Posterior cingulate gyrus (tissue), 11 donors: Measurements from ENCODE around the gene SP6.

ENCODE experiments used
- DNase-seq, 10 donors: peaks; one replicate each; pipeline versions ENCODE4 v3.0.0 to v3.0.0-alpha.2; 2020 to 2021; ENCODE audit warnings: mixed read lengths in 3 of 10
- intact Hi-C: fragments of 100-400 bp; cut with DNase I; formaldehyde crosslinking; loops from one replicate; pipeline ENCODE4 v1.15.1; 2023

The SP6 gene

DNA sequence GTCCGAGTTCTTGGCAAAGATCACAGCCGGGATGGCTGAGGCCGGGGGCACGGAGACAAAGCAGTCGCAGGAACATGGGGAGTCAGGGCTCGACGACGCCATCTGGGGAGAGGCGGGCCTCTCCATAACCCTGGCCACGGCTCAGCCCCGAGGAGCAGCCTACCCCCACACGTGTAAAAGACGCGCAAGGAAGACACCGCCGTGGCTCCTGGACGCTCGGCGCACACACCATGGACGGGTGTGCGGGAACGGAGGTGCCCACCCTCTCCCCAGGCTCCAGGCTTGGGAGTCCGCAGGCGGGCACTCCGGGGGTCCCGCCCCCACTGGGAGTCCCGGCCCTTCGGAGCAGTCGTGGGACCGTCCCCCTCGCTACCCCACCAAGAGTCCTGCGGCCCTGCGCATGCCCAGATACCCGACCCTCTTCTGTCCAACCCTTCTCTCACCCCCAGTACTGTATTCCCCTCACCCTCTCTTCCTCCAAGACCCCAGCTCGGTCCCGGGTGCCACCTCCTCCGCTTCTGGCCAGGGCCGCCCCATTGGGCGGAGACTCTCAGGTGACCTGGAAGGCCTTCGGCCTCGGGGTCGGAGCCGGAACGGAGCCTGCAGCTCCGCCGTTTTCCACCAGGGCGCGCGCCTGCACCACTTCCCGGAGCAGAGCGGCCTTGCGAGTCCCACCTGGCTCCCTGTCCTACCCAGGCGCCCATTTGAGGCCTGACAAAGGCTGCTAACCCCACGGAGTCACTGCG lies 10.0 kb downstream of the SP6 start, which contains the start of gene SCRN2:
Gene SCRN2 (minus strand): TSS at position 532 of the 746 bp plus-strand sequence. CDS start 430 bp downstream, at position 102.
- DNase-seq, result peak; percentile 77 to 98 (median 87)
- intact Hi-C loops, result loop anchor here (1.0 to 10.0 kb wide), 3 partner anchors 49 to 181 kb away; partner anchors contain the start of gene CDK5RAP3

DNA sequence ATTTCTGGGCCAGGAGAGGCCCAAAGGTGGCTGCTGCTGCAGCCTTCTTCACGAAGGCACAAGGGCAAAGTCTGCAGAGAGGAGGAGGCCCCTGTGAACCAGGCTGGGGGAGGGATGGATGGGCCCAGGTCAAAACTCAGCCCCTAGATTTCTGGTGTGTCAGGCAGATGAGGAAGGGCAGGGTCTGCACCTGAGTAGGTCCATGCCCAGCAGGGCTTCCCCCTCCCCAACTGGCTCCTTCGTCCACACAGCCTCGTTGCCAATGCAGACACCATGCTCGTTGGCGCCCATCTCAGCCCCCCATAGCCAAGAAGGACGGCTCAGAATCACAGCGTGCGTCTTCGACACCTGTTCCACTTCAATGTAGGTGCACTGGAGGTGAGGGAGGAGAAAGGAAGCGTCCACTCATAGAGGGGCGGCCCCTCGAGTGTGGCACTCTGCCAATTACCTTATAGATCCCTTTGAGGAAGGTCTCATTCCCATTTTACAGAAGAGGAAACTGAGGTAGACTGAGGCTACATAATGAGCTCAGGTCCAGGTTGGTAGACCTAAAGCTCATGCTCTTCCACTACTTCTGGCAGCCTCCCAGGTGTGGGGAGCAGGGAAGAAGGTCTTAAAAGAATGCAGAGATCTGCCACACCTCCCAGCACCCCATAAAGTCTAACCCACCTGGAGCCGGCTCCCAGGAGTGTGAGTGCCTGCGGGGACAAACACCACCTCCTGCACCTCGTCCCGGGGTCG lies 10.8 kb downstream of the SP6 start:
- intact Hi-C loops, result loop anchor here (5.0 to 10.0 kb wide), 2 partner anchors 135 to 182 kb away; partner anchors contain the start of gene CDK5RAP3
- peak in 2 of 10 donors; percentile 52 to 60 for DNase-seq

DNA sequence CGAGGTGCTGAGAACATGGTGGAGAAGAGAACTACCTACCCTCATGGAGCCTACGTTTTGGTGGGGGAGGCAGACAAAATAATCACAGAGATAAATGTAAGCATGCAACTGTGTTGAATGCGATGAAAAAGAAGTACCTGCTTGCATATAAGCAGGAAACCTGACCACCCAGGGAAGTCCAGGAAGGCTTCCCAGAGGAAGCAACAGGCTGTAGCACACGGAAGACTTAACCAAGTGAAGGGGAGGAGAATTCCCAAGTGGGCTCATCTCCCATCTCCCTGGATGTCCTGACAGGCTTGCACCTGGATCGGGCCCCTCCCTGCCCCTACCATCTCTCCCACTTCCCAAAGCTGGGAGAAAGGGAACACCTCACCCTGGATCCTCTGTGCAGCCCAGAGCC lies 11.9 kb downstream of the SP6 start:
- intact Hi-C loops, result no loop called here
- DNase-seq, result no peak

DNA sequence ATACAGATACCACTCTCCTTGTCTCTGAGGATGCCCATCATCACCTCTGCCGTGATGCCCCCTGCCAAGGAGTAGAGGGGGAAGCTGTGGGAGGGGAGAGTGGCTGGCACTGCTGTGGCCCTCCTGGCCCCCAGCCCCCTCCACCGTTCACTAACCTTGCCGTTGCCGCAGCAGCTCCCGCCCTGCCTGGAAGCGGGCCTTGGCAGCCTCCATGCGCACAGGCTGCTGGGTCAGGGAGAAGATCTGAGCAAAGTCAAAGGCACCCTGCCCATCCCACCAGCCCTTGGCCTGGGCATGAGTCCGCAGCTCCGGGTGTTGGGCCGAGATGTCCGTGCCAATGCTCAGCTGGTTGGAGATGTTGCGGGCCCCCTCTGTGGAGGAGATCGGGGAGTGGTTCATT lies 12.3 kb downstream of the SP6 start:
- intact Hi-C loops, result no loop called here
- DNase-seq, result peak in 1 of 10 donors; percentile 62

DNA sequence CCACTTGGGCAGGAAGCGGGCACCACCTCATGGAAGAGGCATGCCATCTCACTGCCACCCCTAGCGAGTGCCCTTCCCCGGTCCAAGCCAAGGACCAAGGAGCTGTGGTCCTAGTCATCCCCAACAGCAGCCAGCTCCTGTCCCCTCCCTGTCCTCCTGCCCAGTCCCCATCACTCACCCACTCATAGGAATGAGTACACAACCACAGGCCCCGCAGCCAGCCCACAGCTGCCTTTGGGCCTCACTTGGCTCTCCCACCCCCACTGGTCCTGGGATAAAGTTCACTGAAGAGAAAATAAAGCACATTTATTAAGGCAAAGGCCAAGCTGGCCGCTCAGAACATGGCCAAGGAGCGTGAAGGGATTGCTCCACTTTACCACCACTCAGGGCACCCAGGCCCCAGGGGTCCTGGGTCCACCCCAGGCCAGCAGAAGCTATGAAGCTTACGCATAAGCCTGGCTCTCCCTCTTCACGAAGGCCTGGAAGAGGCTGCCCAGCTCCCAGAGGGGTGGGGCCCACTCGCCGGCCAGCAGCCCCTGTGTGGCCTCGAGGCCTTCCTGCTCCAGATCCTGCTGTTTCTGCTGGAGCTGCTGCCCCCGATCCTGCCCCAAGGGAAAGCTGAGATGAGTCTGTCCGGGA lies 13.4 kb downstream of the SP6 start:
- intact Hi-C loops, result no loop called here
- DNase-seq, result peak in 1 of 10 donors; percentile 71

DNA sequence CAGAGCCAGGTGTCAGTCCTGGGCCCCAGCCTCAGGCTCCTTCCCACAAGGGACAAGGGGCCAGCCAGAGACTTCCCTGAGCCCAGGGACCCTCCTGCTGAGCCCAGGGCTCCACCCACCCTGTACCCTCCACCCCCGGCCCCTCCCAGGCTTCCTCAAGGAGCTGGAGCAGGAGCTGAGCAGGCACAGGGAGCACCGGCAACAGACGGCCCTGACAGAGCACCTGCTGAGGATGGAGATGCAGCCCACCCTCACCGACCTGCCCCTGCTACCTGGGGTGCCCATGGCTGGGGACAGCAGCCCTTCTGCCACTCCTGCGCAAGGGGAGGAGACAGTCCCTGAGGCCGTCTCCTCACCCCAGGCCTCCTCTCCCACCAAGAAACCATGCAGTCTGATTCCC lies 14.4 kb downstream of the SP6 start:
- DNase-seq, result peak in 1 of 10 donors; percentile 76
- intact Hi-C loops, result no loop called here

DNA sequence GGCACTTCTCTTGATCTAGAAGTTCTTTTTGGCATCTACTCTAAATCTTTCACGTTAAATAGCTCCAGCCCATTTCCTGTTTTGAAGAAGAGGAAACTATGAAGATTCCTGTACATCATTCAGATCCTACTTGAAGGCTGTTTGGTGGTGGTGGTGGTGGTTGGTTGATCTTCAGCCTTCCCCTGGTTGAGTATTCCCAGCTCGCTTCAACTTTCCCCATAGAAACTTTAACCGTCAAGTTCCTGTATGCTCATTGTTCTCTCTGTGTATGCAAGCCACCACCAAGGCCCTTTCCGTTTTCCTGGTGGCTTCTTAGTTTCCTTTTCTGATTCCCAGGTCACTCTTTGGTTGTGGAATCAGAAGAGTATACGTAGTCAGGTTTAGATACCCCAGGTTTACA lies 16.2 kb downstream of the SP6 start:
- no peak for DNase-seq
- intact Hi-C loops, result no loop called here

DNA sequence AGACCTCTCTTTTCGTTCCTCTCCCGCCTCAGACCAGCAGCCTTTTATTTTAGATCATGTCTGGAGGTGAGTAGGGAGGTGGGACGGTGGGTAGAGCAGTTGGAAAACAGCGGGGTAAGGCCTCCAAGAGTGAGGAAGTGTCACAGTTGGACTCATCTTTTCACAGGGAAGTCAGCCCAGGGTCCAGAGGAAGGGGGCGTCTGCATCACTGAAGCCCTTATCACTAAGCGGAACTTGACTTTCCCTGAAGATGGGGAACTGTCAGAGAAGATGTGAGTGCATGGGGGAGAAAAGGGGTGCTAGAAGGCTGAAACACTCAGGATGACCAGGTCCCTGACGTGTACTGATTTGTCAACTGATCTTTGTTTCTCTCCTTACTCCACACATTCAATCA lies 19.0 kb downstream of the SP6 start:
- DNase-seq, result peak in 1 of 10 donors; percentile 47
- intact Hi-C loops, result no loop called here

DNA sequence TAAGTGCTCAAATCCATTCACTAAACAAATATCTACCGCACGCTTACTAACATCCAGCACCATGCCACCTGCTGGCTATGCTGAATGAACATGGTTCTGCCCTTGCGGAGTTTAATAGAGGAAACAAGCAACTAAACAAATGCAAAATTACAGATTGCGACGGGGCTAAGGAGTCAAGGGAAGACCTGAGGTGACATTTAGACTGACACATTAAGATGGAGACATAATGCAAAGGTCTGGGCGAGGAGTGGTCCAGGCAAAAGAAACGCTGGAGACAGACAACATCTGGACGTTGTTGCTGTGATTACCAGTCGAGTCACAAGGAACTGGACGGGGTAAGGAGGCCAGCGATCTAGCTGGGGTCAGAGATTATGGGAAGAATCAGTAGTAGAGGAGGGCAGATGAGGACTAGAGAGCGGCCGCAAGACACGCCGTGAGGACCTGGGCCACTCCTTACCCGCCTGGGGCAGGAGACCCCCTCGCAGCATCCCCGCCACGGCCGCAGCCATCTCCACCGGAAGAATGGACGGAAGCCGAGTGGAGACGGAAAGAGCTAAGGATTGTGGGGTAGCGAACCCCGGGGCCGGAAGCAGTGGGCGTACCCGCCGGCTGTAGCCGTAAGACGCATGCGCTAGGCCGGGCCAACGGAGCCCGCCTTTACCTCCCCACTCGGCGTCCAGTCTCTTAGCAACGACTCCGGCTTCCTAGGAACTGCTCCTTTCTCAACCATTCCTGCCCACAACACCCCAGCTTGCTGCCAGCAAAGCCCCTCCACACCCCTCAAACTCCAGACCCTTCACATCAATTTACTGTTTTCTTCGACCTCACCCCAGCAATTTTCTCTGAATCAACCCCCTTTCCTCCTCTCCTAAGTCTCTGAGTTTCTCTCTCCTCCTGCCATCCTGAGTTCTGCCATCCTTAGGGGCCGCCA lies 19.7 kb downstream of the SP6 start, which contains the start of the genes LRRC46 and MRPL10:
Gene LRRC46 (plus strand): TSS at position 668 of the 931 bp plus-strand sequence. CDS start 320 bp downstream, outside the sequence.
Gene MRPL10 (minus strand): TSS at position 539 of the 931 bp plus-strand sequence. CDS start 30 bp downstream, at position 509.
- DNase-seq, result peak; percentile 85 to 98 (median 90)
- intact Hi-C loops, result no loop called here

DNA sequence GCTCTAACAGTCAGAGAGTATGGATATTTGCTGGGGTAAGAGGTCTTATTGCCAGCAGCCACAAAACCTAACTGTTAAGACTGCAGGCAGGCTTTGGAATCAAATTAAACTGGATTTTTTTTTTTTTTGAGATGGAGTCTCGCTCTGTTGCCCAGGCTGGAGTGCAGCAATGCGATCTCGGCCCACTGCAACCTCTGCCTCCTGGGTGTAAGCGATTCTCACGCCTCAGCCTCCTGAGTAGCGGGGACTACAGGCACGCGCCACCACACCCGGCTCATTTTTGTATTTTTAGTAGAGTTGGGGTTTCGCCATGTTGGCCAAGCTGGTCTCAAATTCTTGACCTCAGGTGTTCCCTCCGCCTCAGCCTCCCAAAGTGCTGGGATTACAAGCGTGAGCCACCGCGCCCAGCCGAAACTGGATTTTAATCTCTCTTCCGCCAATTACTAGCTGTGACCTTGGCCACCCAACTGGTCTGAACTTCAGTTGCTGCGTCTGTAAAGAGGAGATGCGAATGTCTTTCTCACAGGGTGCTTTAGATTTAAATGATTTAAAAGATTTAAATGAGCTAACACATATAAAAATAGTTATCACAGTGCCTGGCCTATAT lies 20.5 kb downstream of the SP6 start:
- DNase-seq, result peak in 2 of 10 donors; percentile 21 to 56
- intact Hi-C loops, result no loop called here

DNA sequence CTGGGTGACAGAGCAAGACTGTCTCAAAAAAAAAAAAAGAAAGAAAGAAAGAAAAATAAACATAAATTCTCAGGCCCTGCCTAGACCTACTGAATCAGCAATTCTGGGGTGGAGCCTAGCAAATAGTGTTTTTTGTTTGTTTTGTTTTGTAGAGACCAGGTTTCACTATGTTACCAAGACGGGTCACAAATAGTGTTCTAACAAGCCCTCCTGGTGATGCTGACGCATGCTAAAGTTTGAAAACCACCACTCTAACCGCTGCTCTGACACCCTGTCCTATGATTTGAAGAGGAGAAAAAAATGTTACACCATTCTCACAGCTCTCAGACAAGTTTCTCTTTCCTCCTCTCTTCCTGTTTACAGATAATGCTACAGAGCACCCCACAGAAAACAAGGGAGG lies 21.1 kb downstream of the SP6 start:
- intact Hi-C loops, result no loop called here

DNA sequence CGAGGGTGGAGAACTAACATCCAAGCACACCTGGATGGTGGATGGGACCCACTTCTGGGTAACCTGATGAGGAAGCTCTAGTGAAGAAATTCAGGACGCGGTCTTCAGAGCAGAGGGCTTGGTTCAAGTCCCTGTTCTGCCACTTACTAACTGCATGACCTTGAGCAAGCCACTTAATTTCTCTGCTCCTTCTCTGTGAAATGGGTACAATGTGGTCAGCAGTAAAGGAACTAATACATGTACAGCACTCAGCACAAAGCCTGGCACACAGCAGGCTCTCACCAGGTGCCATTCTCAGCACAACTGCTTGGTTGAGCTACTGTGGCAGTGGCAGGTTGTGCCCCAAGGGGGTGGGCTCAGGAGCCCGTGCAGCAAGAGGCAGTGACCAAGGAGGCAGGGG lies 27.4 kb downstream of the SP6 start:
- peak in 2 of 10 donors; percentile 32 for DNase-seq
- intact Hi-C loops, result no loop called here

More for the DNA sequence above, 21.1 kb downstream of the SP6 start:
- DNase-seq, result peak in 1 of 10 donors; percentile 2

DNA sequence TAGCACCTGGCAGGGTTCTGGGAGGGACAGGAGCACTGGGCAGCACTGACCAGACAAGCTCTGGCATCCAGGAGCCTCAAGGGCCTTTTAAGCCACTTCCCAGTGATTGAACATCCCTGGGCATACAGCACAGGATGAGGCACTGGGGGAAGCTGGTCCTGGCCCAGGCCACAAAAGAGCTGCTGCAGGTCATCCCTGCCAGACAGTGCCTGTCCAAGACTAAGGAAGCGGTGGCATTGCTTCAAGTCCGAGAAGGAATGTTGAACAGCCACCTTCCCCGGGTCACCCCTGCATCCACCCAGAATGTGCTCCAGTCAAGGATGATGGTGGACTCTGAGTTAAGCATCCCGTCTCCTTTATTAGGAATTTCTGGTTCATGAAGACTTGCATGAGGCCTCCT lies 28.2 kb downstream of the SP6 start:
- peak in 3 of 10 donors; percentile 4 to 60 (median 26) for DNase-seq
- intact Hi-C loops, result no loop called here

DNA sequence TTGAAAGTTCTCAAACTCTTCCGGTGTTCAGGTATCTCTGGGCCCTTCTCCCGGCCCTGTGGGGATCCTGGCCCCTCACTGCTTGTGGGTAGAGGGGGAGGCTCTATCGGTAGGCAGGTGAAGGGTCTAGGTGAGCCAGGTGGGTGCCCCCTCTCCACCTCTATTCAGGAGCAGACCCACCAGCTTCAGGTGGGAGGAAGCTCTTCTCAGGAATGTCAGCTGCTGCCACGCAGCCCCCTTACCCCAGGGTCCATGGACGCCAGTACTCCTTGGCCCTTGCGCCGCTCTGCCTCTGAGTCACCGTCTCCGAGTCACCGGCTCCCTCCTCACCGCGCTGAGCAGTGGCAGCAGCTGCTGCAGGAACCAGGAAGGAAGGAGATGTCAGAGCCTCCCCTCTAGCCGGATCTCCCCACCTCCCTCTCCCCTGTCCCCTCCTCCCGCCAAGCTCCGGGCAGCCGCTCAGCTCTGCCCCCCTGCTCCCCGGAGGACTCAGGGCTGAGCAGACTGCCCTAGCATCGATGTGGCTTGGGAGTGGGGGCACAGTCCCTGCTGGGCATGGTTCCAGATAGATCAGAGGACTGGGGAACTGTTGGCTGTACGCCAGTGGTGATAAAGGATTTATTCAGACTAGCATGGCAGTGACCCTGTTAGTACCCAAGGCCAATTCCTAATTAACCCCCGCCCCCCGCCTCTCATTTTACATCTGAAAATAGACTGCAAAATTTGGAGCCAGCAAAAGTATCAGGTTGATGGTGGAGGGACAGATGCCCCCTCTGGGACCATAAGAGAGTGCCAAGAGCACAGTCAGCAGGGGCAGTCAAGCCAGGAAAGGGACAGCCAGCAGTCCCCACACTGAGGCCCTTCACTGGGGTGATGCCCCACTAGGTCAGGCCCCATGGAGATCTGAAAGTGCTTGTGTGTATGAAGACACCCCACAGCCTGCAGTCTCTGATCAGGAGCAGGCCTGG lies 29.3 kb downstream of the SP6 start, which contains the start of gene OSBPL7:
Gene OSBPL7 (minus strand): TSS at position 371 of the 968 bp plus-strand sequence. CDS start 1,516 bp downstream, outside the sequence.
- intact Hi-C loops, result no loop called here

DNA sequence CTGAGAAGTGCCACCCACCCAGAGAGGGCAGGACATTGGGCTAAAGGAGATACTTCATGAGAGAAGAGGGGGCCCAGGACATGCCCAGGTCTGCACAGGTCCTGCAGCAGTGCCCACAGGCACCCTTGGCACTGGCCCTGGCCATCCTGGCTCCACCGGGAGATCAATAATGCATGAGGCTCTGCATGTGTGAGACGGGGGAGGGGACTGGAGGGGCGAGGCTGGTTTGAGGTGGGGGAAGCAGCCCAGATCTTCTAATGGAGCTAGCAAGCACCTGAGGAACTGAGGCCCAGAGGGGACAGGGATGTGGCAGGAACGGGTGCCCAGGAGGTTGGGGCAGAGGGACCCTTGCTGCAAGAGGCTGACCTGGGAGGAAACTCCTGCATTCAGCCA lies 29.9 kb downstream of the SP6 start:
- intact Hi-C loops, result no loop called here
- DNase-seq, result peak in 4 of 10 donors; percentile 23 to 79 (median 56)

More for the DNA sequence above, 29.3 kb downstream of the SP6 start, which contains the start of gene OSBPL7:
- DNase-seq, result peak; percentile 71 to 97 (median 81)

DNA sequence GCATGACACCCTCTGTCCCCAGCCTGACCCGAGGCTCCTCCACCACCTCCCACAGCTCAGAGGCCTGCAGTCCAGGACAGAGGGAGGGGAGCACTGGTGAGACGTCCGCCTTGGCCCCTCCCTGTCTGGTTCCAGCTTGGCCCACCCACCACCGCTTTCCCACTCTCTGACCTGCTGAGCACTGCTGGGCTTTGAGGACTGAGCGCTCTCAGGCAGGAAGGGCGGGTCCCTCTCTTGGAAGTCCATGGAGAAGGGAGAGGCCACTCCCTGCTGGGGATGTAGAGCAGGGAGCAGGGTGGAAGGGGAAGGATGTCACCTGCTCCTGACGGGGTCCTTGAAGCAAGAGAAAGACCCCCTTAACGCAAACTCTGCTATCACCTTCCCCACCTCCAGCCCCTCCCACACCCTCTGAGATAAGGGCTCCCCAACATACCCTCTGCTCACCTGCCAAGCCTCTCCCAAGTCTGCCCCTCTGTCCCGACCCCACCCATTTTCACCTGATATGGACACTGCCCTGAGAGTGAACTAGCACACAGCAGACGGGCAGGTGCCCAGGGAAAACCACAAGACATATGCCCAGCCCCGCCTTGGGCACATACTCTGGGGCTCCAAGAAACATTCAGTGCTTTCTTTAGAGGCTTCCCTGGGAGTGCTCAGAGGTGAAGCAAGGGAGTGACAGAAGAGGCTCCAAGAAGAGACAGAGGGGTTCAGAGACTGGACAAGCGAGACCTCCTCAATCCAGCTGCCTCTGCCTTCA lies 30.8 kb downstream of the SP6 start:
- intact Hi-C loops, result no loop called here
- peak in 3 of 10 donors; percentile 22 to 66 (median 45) for DNase-seq

DNA sequence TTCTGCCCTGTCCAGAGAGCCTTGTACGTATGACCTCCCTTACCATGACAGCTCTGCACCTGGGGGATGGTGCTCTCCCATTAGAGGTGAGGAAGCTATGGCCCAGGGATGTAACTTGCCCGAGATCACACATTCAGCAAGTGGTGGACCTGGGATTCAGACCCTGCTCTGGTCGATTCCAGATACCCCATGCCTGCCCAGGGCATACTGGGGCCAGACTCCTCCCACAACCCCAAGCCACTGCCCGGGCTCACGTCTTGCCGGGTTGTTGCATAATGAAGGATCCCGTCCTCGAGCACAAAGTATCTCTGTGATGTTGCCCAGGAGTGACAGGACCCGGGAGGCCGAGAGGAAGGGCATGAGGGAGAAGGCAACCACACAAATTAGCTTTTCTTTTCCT lies 31.5 kb downstream of the SP6 start:
- peak in 3 of 10 donors; percentile 5 to 47 (median 32) for DNase-seq
- intact Hi-C loops, result no loop called here
